ENCODE measurements around the gene HMGXB4.
A peak's percentile ranks its signal among the peaks of the same experiment; 100 is the strongest.

Gene HMGXB4

GRCh38 chr22:35310556-35311550 lies 53.6 kb downstream of the HMGXB4 start:
- DNase-seq (ENCODE audit: low read depth) = no peak
- TF ChIP-seq MAX (IDR thresholded peaks at IDR 0.05; ENCODE audit: low read depth, low read length) (no peak), MYC (IDR thresholded peaks at IDR 0.05; ENCODE audit: low read depth, low read length) (no peak), POLR2A (IDR thresholded peaks at IDR 0.05; ENCODE audit: extremely low read depth, insufficient read length) (no peak)
- TF ChIP-seq, protein P1, sequence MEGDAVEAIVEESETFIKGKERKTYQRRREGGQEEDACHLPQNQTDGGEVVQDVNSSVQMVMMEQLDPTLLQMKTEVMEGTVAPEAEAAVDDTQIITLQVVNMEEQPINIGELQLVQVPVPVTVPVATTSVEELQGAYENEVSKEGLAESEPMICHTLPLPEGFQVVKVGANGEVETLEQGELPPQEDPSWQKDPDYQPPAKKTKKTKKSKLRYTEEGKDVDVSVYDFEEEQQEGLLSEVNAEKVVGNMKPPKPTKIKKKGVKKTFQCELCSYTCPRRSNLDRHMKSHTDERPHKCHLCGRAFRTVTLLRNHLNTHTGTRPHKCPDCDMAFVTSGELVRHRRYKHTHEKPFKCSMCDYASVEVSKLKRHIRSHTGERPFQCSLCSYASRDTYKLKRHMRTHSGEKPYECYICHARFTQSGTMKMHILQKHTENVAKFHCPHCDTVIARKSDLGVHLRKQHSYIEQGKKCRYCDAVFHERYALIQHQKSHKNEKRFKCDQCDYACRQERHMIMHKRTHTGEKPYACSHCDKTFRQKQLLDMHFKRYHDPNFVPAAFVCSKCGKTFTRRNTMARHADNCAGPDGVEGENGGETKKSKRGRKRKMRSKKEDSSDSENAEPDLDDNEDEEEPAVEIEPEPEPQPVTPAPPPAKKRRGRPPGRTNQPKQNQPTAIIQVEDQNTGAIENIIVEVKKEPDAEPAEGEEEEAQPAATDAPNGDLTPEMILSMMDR (IDR thresholded peaks at IDR 0.05; ENCODE audit: low read depth, low read length) = no peak
- no peak overlapping the region for H3K4me3 ChIP-seq (ENCODE audit: low read depth, low read length)

DNA sequence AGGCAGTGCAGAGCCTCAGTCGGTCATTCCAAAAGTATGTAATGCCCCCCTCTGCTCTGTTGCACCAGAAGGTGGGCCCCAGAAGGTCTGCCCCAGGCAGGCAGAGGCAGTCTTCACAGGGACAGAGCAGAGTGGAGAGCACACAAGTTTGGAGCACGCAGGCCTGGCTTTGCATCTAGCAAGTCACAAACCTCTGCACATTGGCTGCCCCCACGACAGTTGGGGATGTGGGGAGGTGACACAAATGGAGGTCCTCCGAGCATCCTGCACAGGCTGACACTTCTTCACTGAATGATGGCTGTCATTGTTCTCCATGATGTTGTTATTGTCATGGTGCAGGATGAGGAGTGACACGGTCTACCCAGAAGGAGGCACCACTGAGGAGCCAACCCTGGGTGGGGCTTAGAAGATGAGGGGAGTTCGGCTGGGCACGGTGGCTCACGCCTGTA lies 54.3 kb downstream of the HMGXB4 start:
- no peak overlapping the region for H3K4me3 ChIP-seq (ENCODE audit: low read depth, low read length)
- no peak for DNase-seq (ENCODE audit: low read depth)
- TF ChIP-seq, protein P1 (IDR thresholded peaks at IDR 0.05; ENCODE audit: low read depth, low read length) = no peak
- no peak for TF ChIP-seq MAX (IDR thresholded peaks at IDR 0.05; ENCODE audit: low read depth, low read length)
- TF ChIP-seq POLR2A (IDR thresholded peaks at IDR 0.05; ENCODE audit: extremely low read depth, insufficient read length) = no peak
- TF ChIP-seq MYC (IDR thresholded peaks at IDR 0.05; ENCODE audit: low read depth, low read length) = no peak

- peak; percentile 31 for DNase-seq (ENCODE audit: low read depth)
- no peak for TF ChIP-seq MYC (IDR thresholded peaks at IDR 0.05; ENCODE audit: low read depth, low read length)
- TF ChIP-seq, protein P1 (IDR thresholded peaks at IDR 0.05; ENCODE audit: low read depth, low read length) = no peak
- TF ChIP-seq MAX (IDR thresholded peaks at IDR 0.05; ENCODE audit: low read depth, low read length) = no peak
- no peak for TF ChIP-seq POLR2A (IDR thresholded peaks at IDR 0.05; ENCODE audit: extremely low read depth, insufficient read length)
- no peak overlapping the region for H3K4me3 ChIP-seq (ENCODE audit: low read depth, low read length)
Measured at GRCh38 chr22:35312198-35313059, 55.1 kb downstream of the HMGXB4 start.

DNA sequence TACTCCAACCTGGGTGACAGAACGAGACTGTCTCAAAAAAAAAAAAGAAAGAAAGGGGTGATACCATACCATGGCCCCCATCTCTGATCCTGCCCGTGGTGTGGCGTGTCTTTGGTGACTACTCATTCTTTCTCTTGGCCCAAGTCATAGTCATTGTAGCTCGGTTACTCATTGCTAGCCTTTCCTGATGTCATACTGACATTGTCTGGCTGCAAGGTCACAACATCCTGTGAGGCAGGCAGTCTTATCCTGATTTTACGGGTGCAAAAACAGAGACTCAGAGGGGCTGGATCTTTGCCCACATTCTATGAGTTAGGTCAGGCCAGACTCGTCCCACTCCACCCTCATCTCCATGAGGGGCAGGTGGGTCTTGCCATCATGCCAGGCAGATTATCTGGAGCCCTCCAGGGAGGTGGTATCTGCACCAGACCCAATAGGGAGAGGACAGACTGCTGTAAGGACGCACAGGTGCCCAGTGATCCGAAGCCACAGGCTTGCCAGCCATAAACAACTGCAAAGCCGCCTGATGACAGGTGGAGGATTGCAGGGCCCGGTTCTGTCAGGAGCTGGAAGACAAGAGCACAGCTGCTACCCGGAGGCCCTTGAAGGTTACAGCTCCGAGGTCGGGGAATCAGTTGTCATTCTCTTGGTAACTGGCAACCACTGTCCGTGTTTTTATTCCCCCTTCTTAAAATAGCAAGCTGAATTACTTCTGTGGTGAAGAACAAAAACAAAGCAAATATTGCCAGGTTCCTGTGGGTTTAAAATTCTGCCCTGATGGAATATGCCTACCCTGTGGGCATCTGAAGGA lies 56.2 kb downstream of the HMGXB4 start:
- DNase-seq (ENCODE audit: low read depth) = no peak
- no peak overlapping the region for H3K4me3 ChIP-seq (ENCODE audit: low read depth, low read length)
- TF ChIP-seq POLR2A (IDR thresholded peaks at IDR 0.05; ENCODE audit: extremely low read depth, insufficient read length) (no peak), MYC (IDR thresholded peaks at IDR 0.05; ENCODE audit: low read depth, low read length) (no peak), MAX (IDR thresholded peaks at IDR 0.05; ENCODE audit: low read depth, low read length) (no peak)
- TF ChIP-seq, protein P1 (IDR thresholded peaks at IDR 0.05; ENCODE audit: low read depth, low read length) = no peak

Measured in NB4 (cell line).